Mesenteric fat pad (tissue), 1 donor: Measurements from ENCODE around the gene WDR47. TPM values are rescaled to one million over a fixed set of nuclear protein-coding genes. Genes with fewer than 3 reads are reported as not detected.
"Not testable (repeated sequence)": the region's sequence is repeated elsewhere in the genome, so short reads cannot be mapped to it uniquely, and the experiment has no call there.

Experiments used
- DNase-seq: peaks from one replicate; pipeline ENCODE4 v3.0.0-alpha.2; 2020; ENCODE audit warnings: low spot score
- total RNA-seq: library from RNA; stranded (reverse); fragmentation: NEBNext Ultra II Directional; extraction: Animal tissue kit (Norgen Biotek cat#: 25700); gene quantifications from one replicate; pipeline ENCODE4 v1.2.1, GENCODE V29; 2021
- donor health status: DM: yes; HTN: yes; CAD: no.

The WDR47 gene
- total RNA-seq, 1 donor from 2014 or later, result 14.6 TPM

- DNase-seq, result peak; percentile 26
Measured at GRCh38 chr1:109056064-109056463, 14.2 kb upstream of the WDR47 start.

DNA sequence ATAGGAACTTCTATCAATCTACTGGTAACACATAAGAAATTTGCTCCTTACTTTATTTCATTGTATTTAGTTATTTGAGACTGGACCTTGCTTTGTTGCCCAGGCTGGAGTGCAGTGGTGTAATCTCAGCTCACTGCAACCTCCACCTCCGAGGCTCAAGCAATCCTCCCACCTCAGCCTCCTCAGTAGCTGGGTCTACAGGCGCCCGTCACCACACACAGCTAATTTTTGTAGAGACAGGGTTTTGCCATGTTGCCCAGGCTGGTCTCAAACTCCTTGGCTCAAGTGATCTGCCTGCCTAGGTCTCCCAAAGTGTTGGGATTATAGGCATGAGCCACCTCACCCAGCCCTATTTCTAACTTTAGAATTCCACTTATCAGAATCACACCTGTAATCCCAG lies 10.2 kb upstream of the WDR47 start:
- DNase-seq, result not testable (repeated sequence)

DNA sequence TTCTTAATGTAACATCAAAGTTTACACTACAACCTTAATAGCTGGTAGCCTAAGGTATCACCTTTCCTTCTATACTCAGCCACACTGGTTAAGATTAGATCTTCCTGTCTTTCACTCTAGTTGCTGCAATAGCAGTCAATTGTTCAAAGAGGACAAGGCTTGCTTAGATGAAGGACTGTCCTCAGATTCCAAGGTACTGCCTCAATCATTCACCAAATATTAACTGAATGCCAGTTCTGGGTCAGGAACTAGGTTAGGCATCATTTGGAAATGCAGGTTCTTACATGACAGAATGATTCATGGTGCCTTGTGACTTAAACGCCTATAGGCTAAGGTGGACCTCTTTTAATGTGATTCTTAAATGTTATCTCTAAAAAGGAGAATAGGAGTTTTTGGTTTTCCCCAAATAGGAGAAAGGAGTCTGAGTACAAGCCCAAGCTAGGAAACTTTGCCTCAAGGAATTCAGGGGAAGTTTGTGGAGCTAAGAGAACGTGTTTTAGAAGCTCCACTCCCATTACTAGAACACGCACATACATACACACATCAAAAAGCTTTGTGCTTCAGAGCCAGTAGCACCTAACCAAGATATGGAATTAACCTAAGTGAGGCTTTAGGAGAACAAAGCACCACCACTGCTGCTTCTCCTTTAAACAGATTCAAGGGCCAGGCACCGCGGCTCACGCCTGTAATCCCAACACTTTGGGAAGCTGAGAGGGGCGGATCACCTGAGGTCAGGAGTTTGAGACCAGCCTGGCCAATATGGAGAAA lies 8.5 kb upstream of the WDR47 start:
- DNase-seq, result peak; percentile 28

GRCh38 chr1:109048335-109048734 lies 6.4 kb upstream of the WDR47 start:
- no peak for DNase-seq

DNA sequence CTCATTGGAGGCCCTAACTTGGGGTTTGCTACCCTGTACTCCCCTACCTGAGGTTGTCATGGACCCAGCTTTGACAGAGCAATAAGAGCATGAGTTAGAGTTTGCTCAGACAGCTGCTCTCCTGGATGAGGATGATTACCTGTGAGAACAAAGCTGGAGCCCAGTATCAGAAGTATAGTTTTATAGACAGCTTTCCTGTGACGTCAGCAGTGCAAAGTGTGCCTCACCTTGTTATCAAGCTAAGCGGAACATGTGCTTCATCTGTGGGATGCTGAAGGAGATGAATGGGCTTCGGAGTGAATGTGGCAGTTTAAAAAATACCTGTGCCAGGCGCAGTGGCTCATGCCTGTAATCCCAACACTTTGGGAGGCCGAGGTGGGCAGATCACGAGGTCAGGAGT lies 5.4 kb upstream of the WDR47 start:
- no peak for DNase-seq

DNA sequence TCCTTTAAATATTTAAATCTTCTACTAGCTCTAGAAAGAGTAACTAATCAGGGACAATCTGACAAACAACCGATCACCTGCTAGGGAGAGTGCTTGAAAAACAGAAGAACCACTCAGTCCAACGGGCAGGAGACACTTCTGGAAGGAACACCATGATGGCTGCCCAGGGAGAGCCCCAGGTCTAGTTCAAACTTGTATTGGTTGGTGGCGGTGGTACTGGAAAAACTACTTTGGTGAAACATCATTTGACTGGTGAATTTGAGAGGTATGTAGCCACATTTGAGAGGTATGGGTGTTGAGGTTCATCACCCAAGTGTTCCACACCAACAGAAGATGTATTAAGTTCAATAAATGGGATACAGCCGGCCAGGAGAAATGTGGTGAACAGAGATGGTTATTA lies 4.8 kb upstream of the WDR47 start:
- no peak for DNase-seq

DNA sequence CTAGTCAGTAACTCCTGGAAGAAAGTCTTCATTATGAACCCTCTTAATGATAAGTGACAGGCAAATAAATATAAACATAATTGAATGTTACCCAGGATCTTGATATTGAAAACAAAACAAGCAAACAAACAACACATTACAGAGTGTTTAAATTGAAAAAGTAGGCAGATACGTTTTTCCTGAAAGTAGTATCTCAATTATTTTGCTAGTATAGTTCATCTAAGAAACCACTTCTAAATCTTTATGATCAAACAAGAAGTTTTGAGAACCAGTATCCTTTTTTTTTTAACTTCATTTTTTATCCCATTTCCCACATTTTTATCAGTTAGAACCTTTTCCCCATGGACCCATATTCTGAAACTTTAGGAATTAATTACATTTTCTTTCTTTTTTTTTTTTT lies 3.7 kb upstream of the WDR47 start:
- no peak for DNase-seq

GRCh38 chr1:109040989-109041620 lies 797 bp downstream of the WDR47 start:
- peak; percentile 80 for DNase-seq

DNA sequence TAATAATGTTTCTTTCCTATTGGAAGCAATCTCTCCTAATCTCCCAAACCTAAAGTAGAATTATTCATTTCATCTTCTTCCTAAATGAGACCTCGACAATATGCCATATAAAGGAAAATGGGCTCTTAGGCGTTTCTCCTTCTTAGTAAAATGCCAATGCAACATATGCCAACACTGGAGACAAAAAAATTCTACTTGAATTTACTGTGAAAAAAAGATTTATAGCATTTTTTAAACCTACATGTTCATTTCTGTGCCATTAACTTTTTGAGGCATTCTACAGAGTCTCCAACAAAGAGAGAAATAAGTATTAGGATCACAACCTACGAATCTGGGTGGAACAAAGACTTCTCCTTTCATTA lies 1.3 kb downstream of the WDR47 start:
- DNase-seq, result no peak

- DNase-seq, result no peak
Measured at GRCh38 chr1:109034382-109034781, 7.5 kb downstream of the WDR47 start.

- not testable (repeated sequence) for DNase-seq
Measured at GRCh38 chr1:109029493-109029892, 12.4 kb downstream of the WDR47 start.

GRCh38 chr1:109027841-109028240 lies 14.1 kb downstream of the WDR47 start:
- DNase-seq, result no peak

- no peak for DNase-seq
Measured at GRCh38 chr1:109025694-109026093, 16.2 kb downstream of the WDR47 start.

GRCh38 chr1:109024646-109025045 lies 17.3 kb downstream of the WDR47 start:
- DNase-seq, result no peak

GRCh38 chr1:109020693-109021257 lies 21.1 kb downstream of the WDR47 start:
- DNase-seq, result no peak

DNA sequence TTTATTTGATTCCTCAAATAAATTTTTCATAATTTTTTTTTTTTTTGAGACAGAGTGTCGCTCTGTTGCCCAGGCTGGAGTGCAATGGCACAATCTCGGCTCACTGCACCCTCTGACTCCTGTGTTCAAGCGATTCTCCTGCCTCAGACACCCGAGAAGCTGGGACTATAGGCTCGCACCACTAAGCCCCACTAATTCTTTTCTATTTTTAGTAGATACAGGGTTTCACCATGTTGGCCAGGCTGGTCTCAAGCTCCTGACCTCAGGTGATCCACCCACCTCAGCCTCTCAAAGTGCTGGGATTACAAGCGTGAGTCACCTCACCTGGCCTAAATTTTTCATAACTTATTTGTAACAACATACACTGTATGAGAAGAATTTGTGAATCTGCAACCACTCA lies 24.2 kb downstream of the WDR47 start:
- DNase-seq, result not testable (repeated sequence)

- no peak for DNase-seq
Measured at GRCh38 chr1:109017134-109017533, 24.8 kb downstream of the WDR47 start.

GRCh38 chr1:109011335-109011734 lies 30.6 kb downstream of the WDR47 start:
- DNase-seq, result no peak

DNA sequence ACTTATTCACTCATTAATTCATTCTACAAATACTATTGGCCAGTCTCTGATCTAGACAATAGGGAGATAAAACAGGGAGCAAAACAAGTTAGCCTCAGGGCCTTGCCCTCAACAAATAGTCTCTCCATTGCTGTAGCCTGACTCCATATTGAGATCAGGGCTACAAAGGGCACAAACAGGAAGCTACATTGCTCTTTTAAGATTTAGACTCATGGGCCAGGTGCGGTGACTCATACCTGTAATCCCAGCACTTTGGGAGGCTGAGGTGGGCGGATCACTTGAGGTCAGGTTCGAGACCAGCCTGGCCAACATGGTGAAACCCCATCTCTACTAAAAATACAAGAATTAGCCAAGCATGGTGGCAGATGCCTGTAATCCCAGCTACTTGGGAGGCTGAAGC lies 45.3 kb downstream of the WDR47 start:
- not testable (repeated sequence) for DNase-seq

DNA sequence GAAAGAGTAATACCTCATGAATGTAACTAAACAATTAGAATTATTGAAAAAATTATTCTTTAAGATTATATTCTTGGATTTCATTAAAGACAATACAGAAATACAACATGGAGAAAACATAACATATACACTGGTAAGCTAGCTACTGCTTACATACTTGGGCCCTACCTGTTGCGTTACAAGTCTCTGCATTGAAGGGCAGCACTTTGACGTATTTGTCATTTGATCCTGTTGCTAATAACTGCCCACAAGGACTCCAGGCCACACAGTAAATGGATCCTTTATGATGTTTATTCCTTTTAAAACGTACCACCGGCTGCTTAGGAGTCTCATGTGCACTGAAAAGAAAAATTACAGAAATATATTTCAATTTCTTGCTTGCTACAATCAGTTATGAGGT lies 58.8 kb downstream of the WDR47 start:
- no peak for DNase-seq

GRCh38 chr1:108976658-108977057 lies 65.2 kb downstream of the WDR47 start:
- DNase-seq, result no peak

DNA sequence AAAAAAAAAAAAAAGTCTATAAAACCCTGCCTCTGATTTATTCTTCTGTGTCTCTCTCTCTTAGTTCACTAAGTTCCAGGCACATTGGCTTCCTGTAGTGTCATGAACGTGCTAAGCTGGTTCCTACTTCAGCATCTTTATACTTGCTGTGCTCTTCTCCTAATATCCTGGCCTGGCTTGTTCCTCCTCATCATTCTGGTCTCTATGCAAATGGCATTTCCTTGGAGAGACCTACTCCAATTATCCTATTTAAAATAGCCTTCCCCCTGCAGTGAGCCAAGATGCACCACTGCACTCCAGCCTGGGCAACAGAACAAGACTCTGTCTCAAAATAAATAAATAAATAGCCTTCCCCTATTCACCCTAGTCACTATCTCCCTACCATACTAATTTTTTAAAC lies 69.0 kb downstream of the WDR47 start:
- no peak for DNase-seq

DNA sequence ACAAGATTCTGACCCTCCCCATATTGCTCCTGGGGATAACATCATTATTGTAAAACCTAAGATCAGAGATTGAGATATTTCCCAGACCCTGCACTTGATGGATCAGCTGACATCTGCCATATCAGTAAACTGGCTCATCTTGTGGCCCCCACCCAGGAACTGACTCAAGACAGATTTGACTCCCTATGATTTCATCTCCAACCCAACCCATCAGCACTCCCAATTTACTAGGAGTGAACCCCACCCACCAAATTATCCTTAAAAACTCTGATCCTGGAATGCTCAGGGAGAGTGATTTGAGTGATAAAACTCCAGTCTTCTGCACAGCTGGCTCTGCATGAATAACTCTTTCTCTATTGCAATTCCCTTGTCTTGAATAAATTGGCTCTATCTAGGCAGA lies 72.6 kb downstream of the WDR47 start:
- no peak for DNase-seq
